ENCODE data around the gene MYADML2.
"Not testable (repeated sequence)": the region's sequence is repeated elsewhere in the genome, so short reads cannot be mapped to it uniquely, and the experiment has no call there.

MYADML2 gene

DNA sequence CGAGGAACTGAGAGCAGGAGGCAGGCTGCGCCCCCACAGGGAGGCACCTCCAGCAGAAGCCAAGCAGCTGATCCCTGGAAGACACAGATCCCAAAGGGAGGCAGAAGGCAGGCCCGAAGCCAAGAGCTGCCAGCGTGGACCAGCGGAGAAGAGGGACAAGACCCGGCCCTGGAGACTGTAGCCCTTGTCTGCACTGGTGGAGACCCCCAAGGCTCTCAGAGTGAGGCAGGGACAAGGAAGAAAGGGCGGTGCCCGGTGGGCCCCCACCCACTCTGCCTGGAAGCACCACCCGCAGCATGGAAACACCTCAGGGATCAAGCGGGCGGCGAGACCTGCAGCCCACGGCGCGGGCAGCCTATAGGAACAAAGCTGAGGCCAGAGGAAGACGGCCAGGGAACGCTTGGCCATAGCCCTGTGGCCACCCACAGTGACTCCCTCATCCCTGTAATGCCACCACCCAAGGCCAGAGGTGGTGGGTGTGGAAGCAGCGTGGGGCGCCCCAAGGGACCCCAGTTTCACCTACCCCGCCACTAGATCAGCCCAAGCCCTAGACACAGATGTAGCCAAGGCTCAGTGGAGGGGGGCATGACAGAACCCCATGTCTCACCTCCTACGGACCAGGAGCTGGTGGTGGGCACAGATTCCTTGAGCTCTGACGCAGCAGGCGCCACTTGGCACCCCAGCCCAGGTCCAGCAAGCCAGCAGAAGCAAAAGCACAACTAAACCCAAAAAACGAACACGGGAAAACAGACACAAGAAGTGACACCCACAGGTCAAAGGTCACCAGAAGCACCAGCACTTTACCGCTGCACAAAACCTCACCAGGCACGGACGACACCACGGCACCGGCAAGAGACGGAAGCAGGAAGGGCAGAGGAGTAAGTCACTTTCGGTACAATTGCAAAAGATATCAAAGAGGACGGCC is 26.2 kb downstream of the MYADML2 start:
- DNase-seq (ENCODE audit: low read depth), result no peak
- no peak overlapping the region for H3K4me3 ChIP-seq (replicated peaks; ENCODE audit: low read depth, low read length)

DNA sequence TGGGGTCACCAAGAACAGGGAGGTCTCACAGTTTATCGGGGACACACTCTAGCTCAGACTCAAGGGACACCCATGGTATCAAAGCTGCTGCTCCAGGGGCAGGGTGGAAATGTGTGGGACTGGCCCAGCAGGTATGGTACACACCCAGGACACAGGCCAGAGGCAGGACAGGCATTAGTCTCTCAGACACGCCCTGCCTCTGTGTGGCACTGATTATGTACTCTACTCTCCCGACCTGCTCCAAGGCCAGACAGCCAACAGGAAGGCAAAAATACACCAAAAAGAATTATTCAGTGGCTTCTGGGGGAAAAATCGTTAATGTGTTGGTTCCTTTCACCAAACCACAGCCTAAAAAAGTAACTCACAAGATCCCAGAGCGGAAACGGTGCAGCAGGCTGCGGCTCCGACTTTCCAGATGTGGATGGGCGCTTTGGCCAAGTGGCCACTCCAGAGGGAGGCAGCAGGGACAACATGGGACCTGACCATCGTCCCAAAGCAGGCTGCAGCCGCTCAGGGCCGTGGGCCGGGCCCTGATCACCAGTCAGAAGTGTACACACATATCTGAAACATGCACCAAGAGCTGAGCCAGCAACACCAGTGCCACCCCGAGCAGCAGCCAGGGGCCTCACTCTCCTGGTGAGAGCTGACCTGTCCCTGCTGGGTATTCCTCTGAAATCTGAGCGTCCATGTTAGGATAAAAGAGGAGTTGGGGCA is 28.0 kb downstream of the MYADML2 start:
- no peak overlapping the region for H3K4me3 ChIP-seq (replicated peaks; ENCODE audit: low read depth, low read length)

More for the DNA sequence above, 26.2 kb downstream of the MYADML2 start:
- TF ChIP-seq CTCF (IDR thresholded peaks at IDR 0.05; ENCODE audit: low read length, missing control alignments), result no peak

DNA sequence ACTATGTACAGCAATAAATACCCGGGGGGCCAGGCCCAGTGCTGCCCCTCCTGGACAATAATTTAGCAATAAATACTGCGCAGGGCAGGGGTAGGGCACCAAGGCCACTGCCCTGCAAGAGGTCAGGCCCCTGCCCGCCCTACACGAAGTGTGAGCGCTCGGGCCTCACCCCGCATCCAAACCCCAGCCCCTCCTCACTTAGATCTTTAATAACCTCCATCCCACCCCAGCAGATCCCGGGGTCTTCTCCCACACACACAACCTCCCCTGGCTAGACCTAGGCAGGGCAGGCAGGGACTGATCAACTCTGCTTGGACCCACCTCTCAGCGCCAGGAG is 28.7 kb downstream of the MYADML2 start:
- H3K4me3 ChIP-seq (replicated peaks; ENCODE audit: low read depth, low read length), result peak overlapping the region; percentile 59
- not testable (repeated sequence) for DNase-seq (ENCODE audit: low read depth)

More for the DNA sequence above, 28.0 kb downstream of the MYADML2 start:
- no peak for DNase-seq (ENCODE audit: low read depth)
- no peak for TF ChIP-seq CTCF (IDR thresholded peaks at IDR 0.05; ENCODE audit: low read length, missing control alignments)

DNA sequence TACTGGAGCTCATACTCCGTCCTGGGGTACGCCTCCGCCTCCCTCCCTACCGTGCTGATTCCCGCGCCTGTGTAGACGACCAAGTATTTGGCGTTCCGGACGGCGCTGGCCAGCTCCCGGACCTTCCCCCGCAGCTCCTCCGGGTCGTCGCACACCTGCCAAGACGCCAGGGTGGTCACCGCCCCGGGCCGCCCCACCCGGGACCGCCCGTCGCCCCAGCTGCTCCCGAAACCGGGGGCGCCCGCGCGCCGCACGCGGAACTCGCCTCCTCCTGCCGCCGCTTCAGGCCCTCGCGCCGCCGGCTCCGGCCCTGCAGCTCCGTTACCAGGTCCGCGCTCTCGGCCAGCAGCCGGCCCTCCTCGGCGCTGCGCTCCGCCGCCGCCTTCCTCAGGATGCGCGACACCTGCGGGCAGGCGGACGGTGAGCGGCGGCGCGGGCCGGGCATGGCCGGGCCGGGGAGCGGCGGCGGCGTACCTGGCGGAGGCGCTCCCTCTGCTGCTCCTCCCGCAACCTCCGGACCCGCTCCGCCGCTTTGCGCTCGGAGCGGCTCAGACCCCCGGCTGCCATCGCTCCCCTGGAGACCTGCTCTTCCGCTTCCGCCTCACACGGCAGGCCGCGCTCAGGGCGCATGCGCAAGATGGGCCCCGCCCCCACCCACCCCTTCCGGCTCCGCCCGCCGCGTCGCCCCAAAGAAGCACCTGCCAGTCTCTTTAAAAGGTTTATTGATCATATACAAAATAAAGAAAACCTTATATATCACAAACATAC is 29.3 kb downstream of the MYADML2 start, which contains the start of gene SIRT7:
TSS of gene SIRT7 (minus strand) at position 612 of the 768 bp plus-strand sequence. CDS start at position 567, 45 bp downstream.
- peak within 1 kb of the TSS; percentile 59 for H3K4me3 ChIP-seq (replicated peaks; ENCODE audit: low read depth, low read length)
- no peak for TF ChIP-seq CTCF (IDR thresholded peaks at IDR 0.05; ENCODE audit: low read length, missing control alignments)
- DNase-seq (ENCODE audit: low read depth), result peak; percentile 69

DNA sequence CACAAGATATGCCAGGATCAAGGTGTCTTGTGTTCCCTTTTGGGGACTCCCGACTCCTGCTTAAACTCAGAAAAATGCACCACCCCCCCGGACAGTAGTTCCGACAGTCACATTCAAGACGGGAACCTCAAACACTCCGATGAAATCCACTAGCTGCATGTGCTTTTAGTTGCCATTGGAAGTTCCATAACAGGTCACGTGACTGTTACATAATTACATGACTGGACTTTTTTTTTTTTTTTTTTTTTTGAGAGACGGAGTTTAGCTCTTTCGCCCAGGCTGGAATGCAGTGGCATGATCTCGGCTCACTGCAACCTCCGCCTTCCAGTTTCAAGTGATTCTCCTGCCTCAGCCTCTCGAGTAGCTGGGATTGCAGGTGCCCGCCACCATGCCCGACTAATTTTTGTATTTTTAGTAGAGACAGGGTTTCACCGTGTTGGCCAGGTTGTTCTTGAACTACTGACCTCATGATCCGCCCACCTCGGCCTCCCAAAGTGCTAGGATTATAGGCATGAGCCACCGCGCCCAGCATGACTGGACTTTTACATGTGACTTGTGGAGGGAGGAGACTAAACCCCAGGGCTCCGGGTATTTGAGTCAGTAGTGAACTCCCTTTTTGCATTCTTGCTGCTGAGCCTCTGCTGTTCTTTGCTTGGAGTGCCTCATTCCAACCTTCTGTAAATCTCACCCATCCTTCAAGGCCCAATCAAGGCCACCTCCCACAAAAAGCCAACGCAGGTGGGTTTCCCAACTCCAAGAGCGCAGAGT is 30.6 kb downstream of the MYADML2 start:
- no peak for TF ChIP-seq CTCF (IDR thresholded peaks at IDR 0.05; ENCODE audit: low read length, missing control alignments)
- DNase-seq (ENCODE audit: low read depth), result no peak
- peak overlapping the region; percentile 59 for H3K4me3 ChIP-seq (replicated peaks; ENCODE audit: low read depth, low read length)

GRCh38 chr17:81915331-81915730 is 31.7 kb downstream of the MYADML2 start:
- no peak for TF ChIP-seq CTCF (IDR thresholded peaks at IDR 0.05; ENCODE audit: low read length, missing control alignments)
- no peak for DNase-seq (ENCODE audit: low read depth)
- no peak overlapping the region for H3K4me3 ChIP-seq (replicated peaks; ENCODE audit: low read depth, low read length)
